Ascending aorta (tissue), 2 donors: ENCODE measurements around the gene CDC42BPA. TPM values are rescaled to one million over a fixed set of nuclear protein-coding genes. Genes with fewer than 3 reads are reported as not detected.

Source experiments
- DNase-seq, 2 donors: peaks; one replicate each; pipeline ENCODE4 v3.0.0-alpha.2; 2019; ENCODE audit warnings: low spot score in 2 of 2
- H3K27ac ChIP-seq, 2 donors: fragments of 200-600 bp; sonication (generic); one replicate each; pipeline ENCODE4 v1.5.1; 2016 to 2017; ENCODE audit warnings: mild to moderate bottlenecking in 1 of 2
- H3K27me3 ChIP-seq: fragments of 200-600 bp; sonication (generic); one replicate; pipeline ENCODE4 v1.5.1; 2017
- H3K36me3 ChIP-seq, 2 donors: fragments of 200-600 bp; sonication (generic); one replicate each; pipeline ENCODE4 v1.5.1; 2016
- H3K4me1 ChIP-seq, 2 donors: fragments of 200-600 bp; sonication (generic); one replicate each; pipeline ENCODE4 v1.5.1; 2016 to 2017; ENCODE audit warnings: mild to moderate bottlenecking in 1 of 2
- H3K4me3 ChIP-seq, 2 donors: fragments of 200-600 bp; sonication (generic); one replicate each; pipeline ENCODE4 v1.5.1; 2016 to 2017; ENCODE audit warnings: mild to moderate bottlenecking in 1 of 2
- H3K9me3 ChIP-seq, 2 donors: fragments of 200-600 bp; sonication (generic); one replicate each; pipeline ENCODE4 v1.5.1; 2016
- CTCF ChIP-seq, 3 experiments: fragments of 200-600 bp in 2 of 3; fragments of 450-650 bp in 1 of 3; sonication (generic) in 2 of 3; IDR thresholded peaks; one replicate each; pipeline ENCODE4 v1.5.1; 2016 to 2019; ENCODE audit warnings: antibody characterized with exemption in 3 of 3, mild to moderate bottlenecking in 1 of 3, moderate library complexity in 1 of 3
- intact Hi-C: fragments of 100-400 bp; cut with DNase I; formaldehyde crosslinking; loops from one replicate; pipeline ENCODE4 v1.15.1; 2023
- total RNA-seq: library from RNA; depleted of rRNA; stranded (reverse); fragments of >200 nt; gene quantifications from one replicate; pipeline ENCODE4 v1.1.0, GENCODE V29; 2016

The CDC42BPA gene
- total RNA-seq, 1 donor from 2014 or later, result 56.9 TPM

GRCh38 chr1:227322376-227322775 is 4.1 kb upstream of the CDC42BPA start:
- H3K4me1 ChIP-seq, result peaks cover 0 to 3% of the 10 kb centered on the region in 2 donors
- H3K9me3 ChIP-seq, result no peaks in the 10 kb centered on the region
- no peak for DNase-seq
- H3K36me3 ChIP-seq, result no peaks in the 10 kb centered on the region
- intact Hi-C loops, result loop anchor here (10.0 kb wide), 1 partner anchor 378 kb away; the partner anchor contains the start of gene COQ8A
- no peak overlapping the region for H3K27ac ChIP-seq
- no peak overlapping the region for H3K4me3 ChIP-seq
- H3K27me3 ChIP-seq, result no peaks in the 10 kb centered on the region
- TF ChIP-seq CTCF (IDR thresholded peaks at IDR 0.05), result no peak

- peaks cover 0 to 3% of the 10 kb centered on the region in 2 donors for H3K4me1 ChIP-seq
- no peaks in the 10 kb centered on the region for H3K27me3 ChIP-seq
- no peak for TF ChIP-seq CTCF (IDR thresholded peaks at IDR 0.05)
- DNase-seq, result no peak
- intact Hi-C loops, result loop anchor here (10.0 kb wide), 1 partner anchor 376 kb away; the partner anchor contains the start of gene COQ8A
- no peaks in the 10 kb centered on the region for H3K36me3 ChIP-seq
- H3K9me3 ChIP-seq, result no peaks in the 10 kb centered on the region
- no peak overlapping the region for H3K27ac ChIP-seq
- H3K4me3 ChIP-seq, result no peak overlapping the region
These were observed 2.7 kb upstream of the CDC42BPA start for GRCh38 chr1:227321035-227321434.

GRCh38 chr1:227320476-227320875 is 2.2 kb upstream of the CDC42BPA start:
- DNase-seq, result no peak
- H3K27ac ChIP-seq, result no peak overlapping the region
- no peaks in the 10 kb centered on the region for H3K36me3 ChIP-seq
- no peak overlapping the region for H3K4me3 ChIP-seq
- H3K9me3 ChIP-seq, result no peaks in the 10 kb centered on the region
- no peaks in the 10 kb centered on the region for H3K27me3 ChIP-seq
- no peak for TF ChIP-seq CTCF (IDR thresholded peaks at IDR 0.05)
- intact Hi-C loops, result loop anchor here (10.0 kb wide), 1 partner anchor 376 kb away; the partner anchor contains the start of gene COQ8A
- H3K4me1 ChIP-seq, result peaks cover 0 to 3% of the 10 kb centered on the region in 2 donors

GRCh38 chr1:227318853-227319607 is 738 bp upstream of the CDC42BPA start:
- Histone ChIP-seq H3K27ac (peak overlapping the region; percentile 92 to 99), H3K36me3 (no peaks in the 10 kb centered on the region), H3K4me3 (peak overlapping the region; percentile 95 to 97), H3K9me3 (no peaks in the 10 kb centered on the region), H3K4me1 (peaks cover 0 to 3% of the 10 kb centered on the region in 2 donors), H3K27me3 (no peaks in the 10 kb centered on the region)
- intact Hi-C loops, result loop anchor here (2.0 to 10.0 kb wide), 7 partner anchors 20 to 1892 kb away; partner anchors contain the start of genes JMJD4, LBR, SNAP47 and ZNF678
- no peak for TF ChIP-seq CTCF (IDR thresholded peaks at IDR 0.05)
- peak in 1 of 2 donors; percentile 66 for DNase-seq

- intact Hi-C loops, result loop anchor here (2.0 to 10.0 kb wide), 7 partner anchors 19 to 1890 kb away; partner anchors contain the start of genes JMJD4, LBR, SNAP47 and ZNF678
- H3K27ac ChIP-seq, result peak overlapping the region; percentile 92 to 99
- peak in 2 of 3 experiments; percentile 16 to 26 for TF ChIP-seq CTCF (IDR thresholded peaks at IDR 0.05)
- DNase-seq, result peak in 1 of 2 donors; percentile 68
- peak overlapping the region; percentile 95 to 97 for H3K4me3 ChIP-seq
- peaks cover 0 to 3% of the 10 kb centered on the region in 2 donors for H3K4me1 ChIP-seq
- no peaks in the 10 kb centered on the region for H3K9me3 ChIP-seq
- H3K36me3 ChIP-seq, result no peaks in the 10 kb centered on the region
- H3K27me3 ChIP-seq, result no peaks in the 10 kb centered on the region
These were observed 723 bp downstream of the CDC42BPA start for GRCh38 chr1:227317523-227318015.
